ENCODE measurements around the gene GNAO1. TPM values are rescaled to one million over a fixed set of nuclear protein-coding genes. Genes with fewer than 3 reads are reported as not detected.

Gene GNAO1
- polyA plus RNA-seq, 1 of the 3 experiments (the other 2 are of a cell fraction): 0.30 TPM

- Histone ChIP-seq H3K4me2 (no peak overlapping the region), H3K27me3 (ENCODE audit: insufficient read depth) (no peaks in the 10 kb centered on the region), H3K9ac (no peak overlapping the region), H3K27ac (ENCODE audit: low read depth in 2 of 2, low read length in 1 of 2) (no peak overlapping the region), H4K20me1 (ENCODE audit: insufficient read depth) (no peaks in the 10 kb centered on the region), H3K9me2 (no peaks in the 10 kb centered on the region), H3K79me2 (ENCODE audit: insufficient read depth) (peaks cover 6% of the 10 kb centered on the region), H3K4me1 (ENCODE audit: control insufficient read depth in 1 of 2, insufficient read depth in 2 of 2, low read depth in 1 of 2, low read length in 1 of 2) (no peaks in the 10 kb centered on the region), H2AFZ (ENCODE audit: low read depth) (no peak overlapping the region), H3K9me3 (no peaks in the 10 kb centered on the region), H3F3A (replicated peaks; ENCODE audit: insufficient read depth) (peaks cover 3% of the 10 kb centered on the region), H3K36me3 (replicated peaks in 1 of 2; ENCODE audit: control insufficient read depth in 1 of 2, insufficient read depth in 2 of 2, low read length in 1 of 2) (peaks cover 41 to 56% of the 10 kb centered on the region in 2 experiments), H3K4me3 (ENCODE audit: low read depth in 2 of 2, low read length in 1 of 2) (no peak overlapping the region)
- TF ChIP-seq IRF3 (IDR thresholded peaks at IDR 0.05; ENCODE audit: low read depth, low read length): no peak
- TF ChIP-seq GABPA (IDR thresholded peaks at IDR 0.05; ENCODE audit: low read depth): no peak
- TF ChIP-seq ELF1 (IDR thresholded peaks at IDR 0.05): no peak
- TF ChIP-seq POLR2AphosphoS5 (IDR thresholded peaks at IDR 0.05; ENCODE audit: low read depth, low read length): no peak
- TF ChIP-seq GATA2 (CRISPR knock-in tag; IDR thresholded peaks at IDR 0.05): no peak
- no peak for TF ChIP-seq EP300 (IDR thresholded peaks at IDR 0.05; ENCODE audit: borderline replicate concordance in 1 of 2, low read depth in 1 of 2, low read length in 1 of 2)
- TF ChIP-seq FOSL2 (IDR thresholded peaks at IDR 0.05; ENCODE audit: borderline replicate concordance, low read depth): no peak
- no peak for TF ChIP-seq SIN3A (IDR thresholded peaks at IDR 0.05; ENCODE audit: borderline replicate concordance, low read depth, low read length)
- no peak for TF ChIP-seq MAX (IDR thresholded peaks at IDR 0.05; ENCODE audit: low read depth)
- no peak for TF ChIP-seq JUND (IDR thresholded peaks at IDR 0.05)
- no peak for TF ChIP-seq TCF12 (IDR thresholded peaks at IDR 0.05)
- TF ChIP-seq ZBTB33 (IDR thresholded peaks at IDR 0.05; ENCODE audit: borderline replicate concordance, low read depth): no peak
- TF ChIP-seq CHD2 (IDR thresholded peaks at IDR 0.05; ENCODE audit: low read length, partially characterized antibody): no peak
- no peak for TF ChIP-seq RXRA (IDR thresholded peaks at IDR 0.05; ENCODE audit: borderline replicate concordance, low read depth)
- TF ChIP-seq REST (IDR thresholded peaks at IDR 0.05; ENCODE audit: low read depth, low read length): no peak
- TF ChIP-seq RFX5 (IDR thresholded peaks at IDR 0.05; ENCODE audit: low read length): no peak
- no peak for TF ChIP-seq MEF2A (IDR thresholded peaks at IDR 0.05; ENCODE audit: borderline replicate concordance, low read depth)
- ChIA-PET CTCF (interaction anchor here (1.1 to 2.2 kb wide), 2 partner anchors 43 to 191 kb away, joined by 3 to 6 read pairs; no protein-coding TSS in a partner anchor), POLR2A (no interaction called here)
- 97% methylated on average over 2 of the region's 2 CpGs for WGBS (ENCODE audit: low lambda C conversion rate)
- no peak for DNase-seq
Measured at GRCh38 chr16:56399486-56399885, 208.2 kb downstream of the GNAO1 start.
